GM19238 (cell line): Measurements from ENCODE around the gene ABLIM1.

ENCODE experiments used
- DNase-seq: peaks from one replicate; pipeline ENCODE4 v3.0.0; 2011; ENCODE audit warnings: low spot score; ENCODE audit not compliant: insufficient read length

Gene ABLIM1

DNA sequence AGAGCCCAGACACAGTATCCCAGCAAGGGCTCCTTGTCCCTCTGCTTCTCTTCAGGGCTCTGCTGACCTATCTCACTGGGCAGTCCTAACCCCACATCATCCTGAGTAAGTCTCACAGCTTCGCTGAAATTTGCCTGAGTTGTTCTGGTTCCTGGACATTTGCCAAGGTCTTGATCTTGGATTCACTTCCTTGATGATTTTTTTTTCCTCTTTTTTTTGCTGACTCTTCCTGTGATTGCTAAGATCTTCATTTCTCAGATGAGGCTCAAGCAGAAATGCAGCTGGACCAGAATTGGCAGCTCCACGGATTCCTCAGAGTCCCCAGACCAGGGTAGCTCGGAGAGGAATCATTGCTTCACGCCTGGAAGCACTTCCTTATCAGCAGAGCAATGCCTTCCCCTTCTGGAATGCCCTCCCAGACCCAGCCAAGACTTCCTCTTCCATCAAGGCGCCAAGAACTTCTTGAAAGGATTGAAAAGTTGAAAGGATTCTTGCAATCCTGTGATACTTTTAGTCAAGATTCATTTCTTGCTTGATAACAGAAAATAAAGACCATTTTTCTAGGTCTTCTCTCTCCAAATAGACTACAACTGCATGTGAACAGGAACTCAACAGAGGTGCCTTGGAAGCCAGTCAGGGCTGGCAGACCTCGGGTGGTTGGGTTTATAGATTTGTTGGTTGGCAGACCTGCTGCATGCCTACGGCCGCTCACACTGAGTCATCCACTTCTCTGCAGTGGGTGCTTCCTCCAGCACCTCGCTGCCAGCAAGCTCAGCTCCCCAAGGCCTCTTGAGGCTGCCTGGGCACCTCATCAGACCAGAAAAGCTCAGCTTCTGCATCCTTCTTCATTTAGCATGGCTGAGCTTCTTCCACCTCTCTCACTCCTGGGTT lies 244.9 kb downstream of the ABLIM1 start:
- no peak for DNase-seq

DNA sequence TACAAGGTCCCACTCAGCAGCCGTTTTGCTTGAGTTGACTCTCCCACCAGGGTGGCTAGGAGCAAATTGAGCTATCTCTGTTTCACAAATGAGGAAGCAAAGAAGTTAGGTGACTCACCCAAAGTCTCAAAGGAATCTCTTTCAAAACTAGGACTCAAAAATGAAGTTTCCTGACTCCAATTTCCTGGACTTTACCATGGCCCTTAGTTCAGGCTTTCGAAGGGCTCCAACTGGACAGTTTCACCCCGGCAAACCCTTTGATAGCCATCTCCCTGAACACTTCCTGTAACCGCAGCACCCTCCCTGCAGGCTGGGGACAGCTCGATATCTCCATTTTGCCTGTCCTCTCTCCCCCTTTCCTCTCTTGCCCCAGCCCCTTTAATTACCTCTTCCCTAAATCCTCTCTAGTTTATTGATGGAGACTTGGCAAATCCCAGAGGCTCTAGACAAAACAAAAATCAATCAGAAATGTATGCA lies 249.1 kb downstream of the ABLIM1 start:
- no peak for DNase-seq

DNA sequence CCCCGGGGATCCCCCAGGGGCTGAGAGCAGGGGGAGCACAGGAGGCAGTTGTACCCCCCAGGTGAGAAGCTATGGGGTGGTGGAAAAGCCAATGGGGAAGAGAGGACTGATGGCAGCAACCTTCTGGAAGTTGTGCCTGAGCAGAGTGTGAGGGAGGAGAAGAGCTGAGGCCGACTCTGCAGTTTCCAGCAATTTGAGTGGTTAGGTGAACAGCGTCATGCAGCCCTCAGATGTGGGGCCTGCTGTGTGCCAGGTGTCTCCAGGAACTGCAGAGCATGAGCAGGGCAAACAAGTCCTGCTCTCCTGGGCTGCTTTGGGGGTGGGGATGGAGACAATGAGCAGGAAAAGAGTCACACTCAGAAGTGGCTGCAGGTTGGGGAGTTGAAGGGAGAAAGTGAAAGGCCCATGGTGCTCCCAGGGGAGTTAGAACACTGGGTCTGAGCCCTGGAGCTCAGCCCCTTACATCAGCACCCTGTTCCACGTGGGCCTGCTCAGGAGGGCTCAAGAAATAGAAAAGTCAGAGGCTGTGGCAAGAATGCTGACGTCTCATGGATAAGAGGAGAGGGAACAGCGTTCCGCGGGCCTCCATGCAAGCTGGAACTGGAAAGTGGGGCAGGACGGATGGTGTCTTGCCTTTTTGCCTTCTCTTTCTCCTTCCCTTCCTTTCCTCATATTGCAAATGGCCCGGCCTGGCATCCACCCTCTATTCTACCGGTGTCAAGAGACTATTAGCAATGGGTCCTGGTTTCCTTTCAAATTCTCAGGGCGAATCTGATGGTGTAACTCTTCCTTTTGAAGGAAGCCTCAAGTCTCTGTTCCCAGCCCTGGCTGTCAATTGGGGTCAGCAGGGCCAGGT lies 249.7 kb downstream of the ABLIM1 start:
- DNase-seq = no peak

DNA sequence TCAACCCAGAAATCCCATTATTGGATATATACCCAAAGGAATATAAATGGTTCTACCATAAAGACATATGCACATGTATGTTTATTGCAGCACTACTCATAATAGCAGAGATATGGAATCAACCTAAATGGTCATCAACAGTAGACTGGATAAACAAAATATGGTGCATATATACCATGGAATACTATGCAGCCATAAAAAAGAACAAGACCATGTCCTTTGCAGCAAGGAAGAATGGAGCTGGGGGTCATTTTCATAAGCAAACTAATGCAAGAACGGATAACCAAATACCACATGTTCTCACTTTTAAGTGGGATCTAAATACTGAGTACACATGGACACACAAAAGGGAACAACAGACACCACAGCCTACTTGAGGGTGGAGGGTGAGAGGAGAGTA lies 251.6 kb downstream of the ABLIM1 start:
- no peak for DNase-seq

DNA sequence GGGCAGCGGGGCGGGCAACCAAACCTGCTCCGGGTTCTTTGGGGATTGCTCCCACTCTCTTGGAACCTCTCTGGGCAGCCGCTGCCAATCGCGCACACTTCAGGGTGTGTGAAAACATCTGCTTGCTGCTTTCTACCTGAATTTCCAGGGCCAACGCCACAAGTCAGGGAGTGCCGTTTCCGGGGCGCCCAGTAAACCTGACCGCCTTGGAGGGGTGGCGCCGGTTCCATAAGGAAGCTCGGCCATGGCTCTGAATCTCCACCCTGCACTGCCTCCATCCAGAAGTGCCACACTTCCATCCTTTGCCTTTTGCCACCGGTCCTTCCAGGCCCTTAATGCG lies 253.1 kb downstream of the ABLIM1 start:
- DNase-seq = no peak

DNA sequence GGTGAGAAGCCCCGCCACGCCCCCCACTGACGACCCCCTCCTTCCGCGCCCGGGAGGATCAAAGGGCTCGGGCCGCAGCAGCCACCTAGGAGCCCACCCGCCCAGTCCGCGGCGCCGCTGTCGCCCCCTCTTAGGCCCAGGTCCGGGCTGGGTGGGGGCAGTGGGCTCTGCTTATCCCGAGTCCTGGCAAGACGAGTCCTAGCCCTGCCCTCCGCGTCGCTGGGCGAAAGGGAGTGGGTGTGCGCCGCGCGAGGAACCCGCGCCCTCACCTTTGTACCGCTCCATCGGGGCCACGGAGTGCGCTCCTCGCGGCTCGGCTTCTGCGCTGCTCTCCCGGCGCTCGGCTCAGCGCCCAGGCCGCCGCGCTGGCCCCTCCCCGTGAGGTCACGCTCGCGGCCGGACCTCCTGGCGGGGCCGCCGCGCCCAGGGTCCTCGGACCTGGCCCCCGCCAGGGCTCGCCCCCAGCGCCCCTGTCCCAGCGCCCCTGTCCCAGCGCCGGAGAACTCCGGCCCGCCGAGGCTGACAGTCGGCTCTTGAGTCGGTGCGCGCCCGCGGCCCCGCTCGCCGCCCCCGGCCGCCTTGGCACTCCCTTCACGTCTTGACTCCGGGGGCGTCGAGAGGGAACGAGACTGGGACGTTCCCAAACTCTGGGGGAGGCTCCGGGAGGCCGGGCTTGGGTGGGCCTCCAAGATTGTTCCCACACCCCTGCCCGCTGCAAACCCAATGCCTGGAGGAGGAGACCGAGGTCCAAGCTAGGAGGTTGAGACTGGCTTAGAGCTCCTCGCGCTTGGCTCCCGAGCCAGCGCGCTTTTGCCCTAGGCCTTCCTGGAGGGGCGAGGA lies 253.7 kb downstream of the ABLIM1 start, which contains the start of gene AFAP1L2:
Gene AFAP1L2, minus strand, starts transcription at position 332 of the 840 bp plus-strand sequence. Its CDS starts 47 bp downstream, at position 285.
- no peak for DNase-seq

DNA sequence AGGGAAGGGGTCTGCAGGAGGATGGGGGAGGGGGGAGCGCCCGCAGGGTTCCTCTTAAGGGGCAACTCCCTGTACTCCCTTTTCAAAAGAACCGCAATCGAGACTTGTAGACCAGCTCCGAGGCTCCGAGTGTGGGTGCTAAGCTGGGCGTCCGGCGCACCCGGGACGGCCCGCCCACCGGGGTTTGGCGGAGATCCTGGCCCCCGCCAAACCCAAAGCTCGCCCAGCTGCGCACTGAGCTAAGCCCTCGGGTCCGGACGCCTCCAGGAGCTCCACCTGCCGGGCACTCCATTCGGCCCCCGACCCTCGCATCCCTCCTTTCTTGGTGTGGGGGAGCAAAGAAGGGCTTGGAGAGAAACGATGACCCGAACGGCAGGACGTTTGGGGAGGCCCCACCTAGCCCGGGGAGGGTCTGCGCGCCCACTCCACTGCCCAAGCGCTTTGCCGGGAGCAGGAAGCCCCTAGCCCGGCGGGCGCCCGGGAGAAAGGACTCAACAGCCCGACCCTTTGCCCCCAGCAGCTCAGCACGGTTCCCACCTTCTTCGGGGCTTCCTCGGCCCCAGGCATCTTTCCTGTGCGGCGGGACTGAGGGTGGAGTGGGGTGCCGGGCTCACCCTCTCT lies 254.4 kb downstream of the ABLIM1 start:
- no peak for DNase-seq

DNA sequence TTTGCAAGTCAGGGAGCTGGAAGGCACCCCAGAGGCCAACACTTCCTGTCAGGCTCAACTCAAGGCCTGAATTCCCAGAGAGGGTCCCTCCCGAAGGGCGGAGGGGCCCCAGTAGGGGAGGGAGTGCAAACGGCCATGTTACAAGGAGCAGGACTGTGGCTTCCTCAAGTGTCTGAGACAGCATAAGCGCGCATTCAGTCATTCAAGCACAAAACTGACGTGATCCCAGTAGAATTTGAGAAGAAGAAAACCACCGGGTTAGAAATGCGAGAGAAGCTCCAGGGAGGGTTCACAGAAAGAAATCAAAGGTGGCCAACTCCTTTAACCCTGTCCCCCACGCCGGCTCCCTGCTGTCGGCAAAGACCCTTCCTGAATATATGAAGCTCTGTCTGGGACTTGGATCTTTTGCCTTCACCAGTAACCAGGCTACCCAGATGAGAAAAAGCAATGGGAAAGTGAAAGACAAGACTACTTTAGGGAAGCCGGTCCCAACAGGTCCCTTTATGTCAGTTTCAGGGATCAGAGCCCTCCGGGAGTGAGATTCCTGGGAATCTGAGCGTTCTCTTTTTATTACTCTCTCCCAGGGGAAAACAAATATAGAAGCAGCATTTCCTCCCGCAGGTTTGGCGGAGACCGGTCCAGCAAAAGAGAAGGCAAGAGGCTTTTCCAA lies 255.1 kb downstream of the ABLIM1 start:
- DNase-seq = no peak

DNA sequence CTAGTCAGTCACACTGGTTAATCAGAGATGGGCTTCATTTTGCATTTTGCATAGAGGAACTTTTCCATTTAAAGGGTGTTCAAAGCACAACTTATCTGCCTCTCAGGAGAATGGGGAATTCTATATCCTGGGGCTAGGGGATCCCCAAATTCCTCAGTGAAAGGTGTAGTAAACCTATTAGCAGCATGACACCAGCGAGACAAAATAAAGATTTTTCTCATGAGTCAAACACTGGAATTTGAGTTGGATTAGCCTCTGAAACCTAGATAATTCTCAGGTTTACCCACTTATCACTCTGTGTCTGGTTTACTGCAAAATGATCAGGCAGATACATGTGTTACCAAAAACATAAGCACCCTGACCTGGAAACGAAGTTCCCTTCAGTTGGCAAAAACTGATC lies 255.8 kb downstream of the ABLIM1 start:
- DNase-seq = no peak

DNA sequence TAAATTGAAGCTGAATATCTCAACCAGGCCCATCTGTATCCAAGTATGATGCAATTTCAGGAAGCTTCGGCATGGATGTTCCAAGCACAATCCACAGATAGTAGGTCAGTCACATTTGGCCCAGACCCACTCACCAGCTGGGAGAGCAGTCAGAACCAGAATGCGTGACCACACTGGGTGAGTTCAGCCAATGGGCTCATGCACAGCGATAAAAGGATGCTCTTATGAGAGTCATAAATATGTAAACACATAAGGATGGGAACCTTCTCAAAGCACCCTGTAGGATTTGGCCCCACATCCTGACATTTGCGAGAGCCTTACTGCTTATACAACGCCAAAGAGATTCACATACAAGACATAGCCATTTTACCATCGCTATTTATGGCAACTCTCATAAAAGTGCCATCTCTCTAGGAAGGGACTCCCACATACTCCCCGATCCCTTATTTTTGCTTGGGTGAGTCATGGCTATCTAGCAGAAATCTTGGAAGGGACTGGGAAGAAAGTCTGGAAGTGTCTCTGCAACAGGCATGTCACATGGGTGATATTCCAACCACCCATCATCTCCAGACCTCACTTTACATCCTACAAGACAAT lies 256.8 kb downstream of the ABLIM1 start:
- DNase-seq = no peak

DNA sequence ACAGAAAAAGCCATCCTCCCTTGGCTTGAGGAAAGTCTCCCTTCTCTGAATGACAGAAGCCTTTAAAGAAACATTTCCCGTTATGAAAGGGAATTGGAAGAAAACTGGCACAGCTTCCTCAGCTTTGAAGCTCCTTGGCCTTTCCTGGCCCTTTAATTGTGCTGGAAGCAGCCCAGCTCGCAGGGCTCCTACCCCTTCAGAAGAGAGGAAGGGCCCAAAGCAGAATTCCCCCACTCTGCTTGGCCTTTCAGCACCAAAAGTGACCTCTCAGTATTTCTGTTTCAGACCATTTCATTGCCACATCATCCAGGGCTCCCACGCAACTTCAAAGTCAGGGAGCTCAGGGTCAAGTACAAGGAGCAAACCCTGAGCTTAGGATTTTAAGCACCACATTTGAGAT lies 258.0 kb downstream of the ABLIM1 start:
- no peak for DNase-seq

DNA sequence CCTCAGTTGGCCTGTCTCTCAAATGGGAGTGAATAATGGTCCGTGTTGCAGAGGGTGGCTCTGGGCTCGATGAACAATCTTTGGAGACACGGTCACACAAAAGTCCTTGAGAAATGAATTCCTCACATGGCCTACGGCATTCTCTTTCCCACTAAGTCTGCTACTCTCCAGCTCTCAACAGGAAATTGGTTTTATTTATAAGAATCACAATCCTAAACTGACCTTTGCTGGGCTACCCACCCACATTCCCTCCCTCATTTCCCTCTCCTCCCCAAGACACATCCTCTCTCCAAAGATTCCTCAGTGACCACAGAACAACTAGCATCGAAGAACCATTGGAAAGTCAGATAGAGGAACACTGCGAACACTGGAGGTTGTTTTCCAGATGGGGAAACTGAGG lies 258.5 kb downstream of the ABLIM1 start:
- no peak for DNase-seq

DNA sequence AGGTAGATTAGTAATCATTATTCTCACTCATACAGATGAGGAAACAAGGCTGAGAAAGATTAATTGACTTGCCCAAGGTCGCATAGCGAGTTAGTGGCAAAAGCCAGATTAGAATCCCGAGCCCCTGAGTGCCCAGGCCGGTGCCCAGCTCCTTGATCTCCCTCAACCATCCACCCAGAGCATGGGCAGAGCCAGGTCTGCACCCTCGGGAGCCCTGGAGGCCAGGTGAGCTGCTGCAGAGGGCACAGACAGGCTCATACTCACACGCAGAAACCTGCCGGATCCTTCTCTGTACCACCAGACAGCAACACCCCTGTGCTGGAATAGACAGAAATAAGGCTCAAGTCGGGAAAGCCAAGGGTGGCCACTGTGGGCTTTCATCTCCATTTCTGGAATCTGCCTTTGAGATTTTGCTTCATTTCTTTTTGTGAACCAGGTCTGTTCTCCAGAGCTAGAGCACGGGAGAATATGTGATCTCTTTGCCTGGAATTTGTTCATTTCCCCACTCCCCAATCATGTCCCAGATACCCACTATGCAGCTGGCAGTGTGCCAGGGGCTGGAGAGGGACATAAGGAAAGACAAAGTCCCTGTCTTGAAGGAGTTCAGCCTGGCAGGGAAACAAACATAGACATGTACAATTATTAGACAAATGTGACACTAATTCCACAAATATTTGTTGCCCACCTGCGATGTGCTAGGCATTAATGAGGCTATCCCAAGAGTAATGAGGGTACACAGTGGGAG lies 259.3 kb downstream of the ABLIM1 start:
- DNase-seq = no peak

DNA sequence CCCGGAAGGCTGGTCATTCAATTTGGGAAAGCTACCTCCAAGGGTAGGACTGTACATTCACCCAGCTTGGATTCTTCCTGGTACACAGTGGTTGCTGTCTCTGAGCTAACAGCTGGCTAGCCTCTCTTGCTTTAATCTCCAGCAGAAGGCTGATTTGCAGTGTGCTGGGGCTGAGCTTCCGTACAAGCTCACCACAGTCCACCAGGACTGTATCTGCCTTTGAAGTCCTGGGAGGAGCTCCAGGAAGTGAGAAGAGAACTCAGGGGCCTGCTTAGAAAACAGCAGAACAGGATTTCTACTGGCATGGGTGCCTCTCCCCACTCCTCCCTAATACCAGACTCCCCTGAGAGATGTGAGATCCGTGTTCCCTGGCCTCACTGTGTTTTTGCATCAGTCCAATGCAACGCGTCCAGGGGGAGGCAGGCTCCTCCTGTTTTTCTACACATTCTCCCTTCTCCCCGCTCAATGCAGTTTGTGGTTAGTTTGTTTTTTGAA lies 260.4 kb downstream of the ABLIM1 start:
- no peak for DNase-seq

DNA sequence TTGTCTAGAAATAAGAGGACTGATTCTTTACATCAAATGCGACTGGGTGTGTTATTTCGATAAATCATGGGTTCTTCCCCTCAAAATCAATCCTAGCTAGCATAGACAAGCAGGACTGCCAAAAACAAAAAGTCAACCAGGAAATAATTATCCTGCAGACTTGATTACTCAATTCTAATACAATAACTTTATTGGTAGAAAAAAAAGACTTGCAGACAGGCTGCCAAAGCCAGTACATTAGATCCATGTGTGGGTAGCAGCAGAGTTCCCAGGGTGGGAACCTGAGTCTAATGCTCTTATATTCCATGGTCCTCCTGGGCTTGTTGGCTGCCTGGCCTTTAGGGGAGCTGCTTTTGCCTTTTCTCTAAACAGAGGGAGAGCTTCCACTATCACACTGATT lies 261.6 kb downstream of the ABLIM1 start:
- no peak for DNase-seq

DNA sequence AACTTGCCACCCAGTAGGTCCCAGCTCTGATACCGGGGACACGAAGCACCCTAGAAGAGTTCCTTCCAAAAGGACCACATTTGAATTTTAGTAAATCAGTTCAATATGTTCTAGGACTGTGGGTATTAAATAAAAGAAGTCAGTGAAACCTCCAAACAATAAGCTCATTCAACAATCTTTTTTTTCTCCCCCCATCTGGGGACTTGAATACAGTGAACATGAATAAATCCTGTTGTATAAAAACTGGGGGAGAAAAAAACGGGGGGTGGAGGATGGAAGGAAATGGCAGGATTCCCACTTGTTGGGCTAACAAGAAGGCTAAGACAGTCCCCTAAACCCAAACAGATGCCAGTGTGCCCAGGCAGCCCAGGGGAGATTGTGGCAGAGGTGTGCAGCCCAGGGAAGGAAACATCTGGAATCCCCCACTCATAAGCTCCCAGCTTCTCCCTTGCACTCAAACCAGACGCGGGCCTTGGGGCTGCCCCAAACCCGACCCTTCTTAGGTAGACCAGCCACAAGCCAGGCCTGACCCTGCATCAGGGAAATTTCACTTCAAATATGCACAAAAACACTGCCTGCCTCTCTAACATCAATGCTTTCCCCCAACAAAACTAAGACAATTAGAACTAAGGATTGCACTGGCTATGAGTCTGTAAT lies 262.6 kb downstream of the ABLIM1 start:
- DNase-seq = no peak

DNA sequence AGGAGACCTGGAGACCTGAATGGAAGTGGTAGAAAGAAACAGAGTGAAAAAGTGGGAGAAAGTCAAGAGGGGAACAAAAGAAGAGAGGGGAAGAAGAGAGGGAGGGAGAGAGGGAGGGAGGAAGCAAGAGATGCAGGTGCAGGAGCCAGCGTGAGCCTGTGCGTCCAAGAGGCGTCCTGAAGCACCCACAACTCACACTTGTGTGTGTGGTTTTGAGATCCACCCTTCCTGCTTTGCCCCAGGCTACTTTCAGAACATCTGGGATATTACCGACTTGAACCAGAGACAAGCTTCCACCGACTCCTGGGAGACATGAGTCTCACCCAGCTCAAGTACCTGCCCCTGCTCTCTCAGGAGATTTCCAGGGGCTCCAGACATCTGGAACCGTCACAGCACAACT lies 263.5 kb downstream of the ABLIM1 start:
- no peak for DNase-seq

DNA sequence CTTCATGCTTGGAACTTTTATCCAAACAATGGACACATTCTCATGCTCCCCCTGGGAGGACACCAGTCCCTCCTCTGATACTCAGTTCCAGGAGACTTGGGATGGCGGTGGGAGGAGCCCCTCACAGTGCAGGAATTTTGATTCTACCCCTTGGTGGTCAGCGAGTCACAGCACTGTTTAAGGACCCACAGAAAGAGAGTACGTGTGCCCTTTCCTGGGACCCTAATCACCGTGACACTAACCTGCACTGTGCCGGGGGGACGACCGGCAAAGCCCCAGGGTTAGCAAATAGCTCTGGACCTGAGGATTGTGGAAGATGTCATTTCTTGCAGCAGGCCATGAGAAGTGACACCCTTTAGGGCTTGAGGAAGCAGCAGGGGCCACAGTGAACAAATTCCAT lies 264.2 kb downstream of the ABLIM1 start:
- no peak for DNase-seq

DNA sequence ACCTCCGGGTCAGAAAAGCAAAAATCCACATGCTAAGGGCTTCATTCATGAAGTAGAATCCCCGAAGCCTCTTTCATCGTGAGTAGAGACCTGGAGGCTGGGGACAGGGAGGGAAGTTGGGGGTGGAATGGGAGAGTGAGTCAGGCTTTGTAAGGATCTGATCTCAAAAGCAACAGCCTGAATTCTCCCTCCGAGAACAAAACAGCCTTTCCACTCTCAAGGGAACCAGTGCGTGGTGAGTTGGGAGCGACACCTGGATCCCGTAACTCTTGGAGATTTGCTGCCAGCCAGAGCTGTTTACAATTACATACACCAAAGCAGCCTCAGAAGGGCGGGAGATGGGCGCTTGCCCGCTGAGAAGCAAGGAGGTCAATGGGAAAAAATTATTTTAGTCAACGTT lies 264.6 kb downstream of the ABLIM1 start:
- DNase-seq = no peak
